ENCODE data around the gene CLK1. TPM values are rescaled to one million over a fixed set of nuclear protein-coding genes. Genes with fewer than 3 reads are reported as not detected.

CLK1 gene
- total RNA-seq, 1 experiment from 2014 or later: 46.6 TPM

GRCh38 chr2:200809506-200810251, 54.8 kb downstream of the CLK1 start:
- in situ Hi-C loops (cut with HindIII; ENCODE audit: low pct_unique_long_range_greater_than_20kb, low sequenced_read_pairs): no loop called here
- ATAC-seq: no peak
- Histone ChIP-seq H3K27me3 (ENCODE audit: control insufficient read depth, insufficient read depth, low read length) (no peaks in the 10 kb centered on the region), H3K4me1 (ENCODE audit: control insufficient read depth, insufficient read depth, low read length) (peaks cover 26% of the 10 kb centered on the region), H3K9me3 (ENCODE audit: control insufficient read depth, insufficient read depth, low read depth, low read length) (no peaks in the 10 kb centered on the region), H3K27ac (ENCODE audit: low read length) (peak overlapping the region; percentile 78; the same call in 1 of the 2 replicates), H3K4me3 (ENCODE audit: low read depth in 2 of 2, low read length in 2 of 2) (no peak overlapping the region), H3K36me3 (ENCODE audit: control insufficient read depth, insufficient read depth, low read length) (peaks cover 20% of the 10 kb centered on the region)
- POLR2A ChIA-PET: no interaction called here
- intact Hi-C loops (cut with micrococcal nuclease; ENCODE audit: unreplicated experiment): loop anchor here (2.0 kb wide), 1 partner anchor 97 kb away; no protein-coding TSS in a partner anchor
- no peak for DNase-seq (ENCODE audit: low read depth, low spot score)
- no TSS peak for BruUV-seq (replicated peaks)
- CTCF ChIA-PET: no interaction called here
- TF ChIP-seq SIN3A (IDR thresholded peaks at IDR 0.05; ENCODE audit: borderline replicate concordance, insufficient read depth, low read depth, low read length): no peak
- no peak for TF ChIP-seq CTCF (IDR thresholded peaks at IDR 0.05)

Other genes with a start within 250 kb of the CLK1 start
- gene BZW1, start 52.7 kb downstream of the CLK1 start, total RNA-seq (2021; ENCODE audit: unreplicated experiment): 247 TPM
- gene PPIL3, start 24.4 kb upstream of the CLK1 start, total RNA-seq (2021; ENCODE audit: unreplicated experiment): 12.2 TPM
- 37.4 TPM for gene NIF3L1, start 24.7 kb upstream of the CLK1 start, total RNA-seq (2021; ENCODE audit: unreplicated experiment)
- gene ORC2, start 99.0 kb upstream of the CLK1 start, total RNA-seq (2021; ENCODE audit: unreplicated experiment): 41.8 TPM
- gene HYCC2, start 207.0 kb upstream of the CLK1 start, total RNA-seq (2021; ENCODE audit: unreplicated experiment): 12.0 TPM
- 88.6 TPM for gene NDUFB3, start 207.3 kb upstream of the CLK1 start, total RNA-seq (2021; ENCODE audit: unreplicated experiment)

Data from Panc1 (cell line).